Natural killer cell treated with Interleukin-12 subunit alpha and Interleukin-12 subunit beta and Interleukin-15 and Interleukin-18, amount 100 ng/mL, for 72 hours (primary cell): ENCODE data around the gene JAKMIP1. TPM values are rescaled to one million over a fixed set of nuclear protein-coding genes. Genes with fewer than 3 reads are reported as not detected.
A peak's percentile ranks its signal among the peaks of the same experiment; 100 is the strongest.

Experiments
- ATAC-seq, 2 donors: fragments of 150-1000 bp; cut with Tn5 transposase in 1 of 2; sonication (Bioruptor Pico), chemical (Tn5 transposase) in 1 of 2; 2 replicates each; pipeline ENCODE4 v1.10.0; 2021
- DNase-seq: peaks from one replicate; pipeline ENCODE4 v3.0.0; 2022; ENCODE audit warnings: low spot score
- H3K27ac Mint-ChIP-seq, 2 donors: 1 replicate in 1 of 2; 2 replicates in 1 of 2; pipeline ENCODE4 v1.8.0; 2022; ENCODE audit warnings: mixed read lengths in 2 of 2, mild to moderate bottlenecking in 1 of 2, moderate library complexity in 1 of 2
- H3K27me3 Mint-ChIP-seq, 2 donors: 1 replicate in 1 of 2; 2 replicates in 1 of 2; pipeline ENCODE4 v1.8.0; 2022; ENCODE audit warnings: mixed read lengths in 2 of 2
- H3K36me3 Mint-ChIP-seq: one replicate; pipeline ENCODE4 v1.8.0; 2022; ENCODE audit warnings: mixed read lengths
- H3K4me1 Mint-ChIP-seq, 2 donors: 1 replicate in 1 of 2; 2 replicates in 1 of 2; pipeline ENCODE4 v1.8.0; 2022; ENCODE audit warnings: low read depth in 2 of 2, mixed read lengths in 2 of 2, mild to moderate bottlenecking in 1 of 2
- H3K4me3 Mint-ChIP-seq: one replicate; pipeline ENCODE4 v1.8.0; 2022; ENCODE audit warnings: mixed read lengths
- H3K9me3 Mint-ChIP-seq: 2 replicates; pipeline ENCODE4 v1.8.0; 2022; ENCODE audit warnings: mixed read lengths
- total RNA-seq, 2 donors: library from RNA; stranded (reverse); gene quantifications; one replicate each; pipeline ENCODE4 v1.2.3, GENCODE V29; 2022

The JAKMIP1 gene
- total RNA-seq, 2 donors from 2014 or later = 16.3 to 66.7 TPM

GRCh38 chr4:6046526-6047129, 153.7 kb downstream of the JAKMIP1 start:
- H3K27ac Mint-ChIP-seq = no peak overlapping the region
- no peak for ATAC-seq
- H3K4me3 Mint-ChIP-seq = no peak overlapping the region
- no peak for DNase-seq
- H3K9me3 Mint-ChIP-seq = no peaks in the 10 kb centered on the region
- H3K4me1 Mint-ChIP-seq = peaks cover 6 to 24% of the 10 kb centered on the region in 2 donors
- peaks cover 0 to 7% of the 10 kb centered on the region in 2 donors for H3K27me3 Mint-ChIP-seq
- no peaks in the 10 kb centered on the region for H3K36me3 Mint-ChIP-seq

- no peak overlapping the region for H3K27ac Mint-ChIP-seq
- ATAC-seq = no peak
- no peak overlapping the region for H3K4me3 Mint-ChIP-seq
- no peaks in the 10 kb centered on the region for H3K9me3 Mint-ChIP-seq
- H3K27me3 Mint-ChIP-seq = peaks cover 0 to 7% of the 10 kb centered on the region in 2 donors
- H3K36me3 Mint-ChIP-seq = no peaks in the 10 kb centered on the region
- DNase-seq = no peak
- peaks cover 14 to 32% of the 10 kb centered on the region in 2 donors for H3K4me1 Mint-ChIP-seq
Observed at GRCh38 chr4:6044805-6045204, 155.5 kb downstream of the JAKMIP1 start.

GRCh38 chr4:6044276-6044675, 156.1 kb downstream of the JAKMIP1 start:
- ATAC-seq (no peak), DNase-seq (peak; percentile 20)
- Mint-ChIP-seq H3K36me3 (no peaks in the 10 kb centered on the region), H3K4me1 (peaks cover 14 to 32% of the 10 kb centered on the region in 2 donors), H3K27ac (no peak overlapping the region), H3K27me3 (peaks cover 0 to 7% of the 10 kb centered on the region in 2 donors), H3K9me3 (no peaks in the 10 kb centered on the region), H3K4me3 (no peak overlapping the region)

- Mint-ChIP-seq H3K27me3 (peaks cover 0 to 7% of the 10 kb centered on the region in 2 donors), H3K27ac (no peak overlapping the region), H3K36me3 (no peaks in the 10 kb centered on the region), H3K4me1 (peaks cover 14 to 32% of the 10 kb centered on the region in 2 donors), H3K9me3 (no peaks in the 10 kb centered on the region), H3K4me3 (peak overlapping the region; percentile 34)
- peak; percentile 20 for DNase-seq
- ATAC-seq = no peak
Observed at GRCh38 chr4:6043843-6044242, 156.5 kb downstream of the JAKMIP1 start.

- no peaks in the 10 kb centered on the region for H3K36me3 Mint-ChIP-seq
- no peak overlapping the region for H3K4me3 Mint-ChIP-seq
- no peak for DNase-seq
- peaks cover 14 to 32% of the 10 kb centered on the region in 2 donors for H3K4me1 Mint-ChIP-seq
- no peak overlapping the region for H3K27ac Mint-ChIP-seq
- no peaks in the 10 kb centered on the region for H3K9me3 Mint-ChIP-seq
- peaks cover 0 to 7% of the 10 kb centered on the region in 2 donors for H3K27me3 Mint-ChIP-seq
- no peak for ATAC-seq
Observed at GRCh38 chr4:6043188-6043587, 157.2 kb downstream of the JAKMIP1 start.

GRCh38 chr4:6042293-6043063, 157.9 kb downstream of the JAKMIP1 start:
- Mint-ChIP-seq H3K36me3 (no peaks in the 10 kb centered on the region), H3K27ac (peak overlapping the region in 1 of 2 donors; percentile 76), H3K4me1 (peaks cover 14 to 32% of the 10 kb centered on the region in 2 donors), H3K9me3 (no peaks in the 10 kb centered on the region), H3K27me3 (peaks cover 0 to 7% of the 10 kb centered on the region in 2 donors), H3K4me3 (peak overlapping the region; percentile 51)
- peak in 1 of 2 donors; percentile 68 for ATAC-seq
- DNase-seq = no peak

- Mint-ChIP-seq H3K36me3 (no peaks in the 10 kb centered on the region), H3K27me3 (peaks cover 0 to 7% of the 10 kb centered on the region in 2 donors), H3K4me3 (peak overlapping the region; percentile 51), H3K4me1 (peaks cover 14 to 32% of the 10 kb centered on the region in 2 donors), H3K27ac (peak overlapping the region in 1 of 2 donors; percentile 76), H3K9me3 (no peaks in the 10 kb centered on the region)
- peak in 1 of 2 donors; percentile 71 for ATAC-seq
- DNase-seq = no peak
Observed at GRCh38 chr4:6041800-6042199, 158.5 kb downstream of the JAKMIP1 start.

GRCh38 chr4:6038711-6039110, 161.6 kb downstream of the JAKMIP1 start:
- Mint-ChIP-seq H3K9me3 (no peaks in the 10 kb centered on the region), H3K4me3 (no peak overlapping the region), H3K27me3 (peaks cover 0 to 4% of the 10 kb centered on the region in 2 donors), H3K36me3 (no peaks in the 10 kb centered on the region), H3K4me1 (peaks cover 14 to 23% of the 10 kb centered on the region in 2 donors), H3K27ac (no peak overlapping the region)
- DNase-seq (peak; percentile 44), ATAC-seq (no peak)

GRCh38 chr4:6035786-6036185, 164.6 kb downstream of the JAKMIP1 start:
- no peak overlapping the region for H3K4me3 Mint-ChIP-seq
- no peak for ATAC-seq
- H3K27me3 Mint-ChIP-seq = peaks cover 0 to 2% of the 10 kb centered on the region in 2 donors
- H3K9me3 Mint-ChIP-seq = no peaks in the 10 kb centered on the region
- H3K27ac Mint-ChIP-seq = no peak overlapping the region
- peak; percentile 55 for DNase-seq
- H3K36me3 Mint-ChIP-seq = peaks cover 4% of the 10 kb centered on the region
- H3K4me1 Mint-ChIP-seq = peaks cover 0 to 5% of the 10 kb centered on the region in 2 donors

- Mint-ChIP-seq H3K27me3 (peaks cover 0 to 2% of the 10 kb centered on the region in 2 donors), H3K36me3 (peaks cover 4% of the 10 kb centered on the region)
- no peak for DNase-seq
Observed at GRCh38 chr4:6033381-6033780, 167.0 kb downstream of the JAKMIP1 start.

GRCh38 chr4:6032249-6033244, 167.8 kb downstream of the JAKMIP1 start:
- Mint-ChIP-seq H3K27me3 (peaks cover 0 to 2% of the 10 kb centered on the region in 2 donors), H3K4me3 (no peak overlapping the region), H3K27ac (no peak overlapping the region), H3K9me3 (no peaks in the 10 kb centered on the region), H3K36me3 (peaks cover 4% of the 10 kb centered on the region), H3K4me1 (peaks cover 0 to 5% of the 10 kb centered on the region in 2 donors)
- DNase-seq = no peak
- no peak for ATAC-seq

More at GRCh38 chr4:6033381-6033780, 167.0 kb downstream of the JAKMIP1 start:
- no peak overlapping the region for H3K27ac Mint-ChIP-seq
- peaks cover 0 to 5% of the 10 kb centered on the region in 2 donors for H3K4me1 Mint-ChIP-seq
- ATAC-seq = no peak
- no peak overlapping the region for H3K4me3 Mint-ChIP-seq
- H3K9me3 Mint-ChIP-seq = no peaks in the 10 kb centered on the region

- DNase-seq = no peak
- no peak overlapping the region for H3K27ac Mint-ChIP-seq
- peaks cover 0 to 5% of the 10 kb centered on the region in 2 donors for H3K4me1 Mint-ChIP-seq
- H3K9me3 Mint-ChIP-seq = no peaks in the 10 kb centered on the region
- H3K4me3 Mint-ChIP-seq = no peak overlapping the region
- peaks cover 4% of the 10 kb centered on the region for H3K36me3 Mint-ChIP-seq
- peak in 1 of 2 donors; percentile 15 for ATAC-seq
- peaks cover 0 to 2% of the 10 kb centered on the region in 2 donors for H3K27me3 Mint-ChIP-seq
Observed at GRCh38 chr4:6031846-6032245, 168.5 kb downstream of the JAKMIP1 start.

- peaks cover 4% of the 10 kb centered on the region for H3K36me3 Mint-ChIP-seq
- H3K9me3 Mint-ChIP-seq = no peaks in the 10 kb centered on the region
- no peak for DNase-seq
- peaks cover 0 to 2% of the 10 kb centered on the region in 2 donors for H3K27me3 Mint-ChIP-seq
- H3K4me1 Mint-ChIP-seq = peaks cover 0 to 5% of the 10 kb centered on the region in 2 donors
- H3K4me3 Mint-ChIP-seq = no peak overlapping the region
- no peak overlapping the region for H3K27ac Mint-ChIP-seq
- no peak for ATAC-seq
Observed at GRCh38 chr4:6030679-6031078, 169.7 kb downstream of the JAKMIP1 start.
